Pancreas (tissue), 10 donors: ENCODE data around the gene SLC4A2. TPM values are rescaled to one million over a fixed set of nuclear protein-coding genes. Genes with fewer than 3 reads are reported as not detected.

Experiments
- ATAC-seq, 4 donors: fragments of 200-7000 bp; cut with Tn5 transposase; one replicate each; pipeline versions ENCODE4 v1.8.0 to v1.9.1; 2020; ENCODE audit warnings: mild to moderate bottlenecking in 4 of 4, moderate library complexity in 4 of 4
- DNase-seq, 6 donors: peaks; one replicate each; pipeline ENCODE4 v3.0.0-alpha.2; 2020
- FAIRE-seq: peaks from 2 replicates; lab custom pipeline; 2012; peaks lifted over from hg19 to GRCh38; lab: Jason Lieb, UNC
- H3K27ac ChIP-seq, 4 donors: fragments of 200-600 bp; sonication (generic); 1 replicate in 3 of 4; 2 replicates in 1 of 4; pipeline versions ENCODE4 v1.5.0 to v1.8.0; 2020
- H3K27me3 ChIP-seq, 4 donors: fragments of 200-600 bp; one replicate each; pipeline ENCODE4 v1.8.0; 2021
- H3K36me3 ChIP-seq, 3 donors: fragments of 200-600 bp; sonication (generic) in 1 of 3; one replicate each; pipeline versions ENCODE4 v1.5.0 to v1.8.0; 2020 to 2021
- H3K4me1 ChIP-seq, 3 donors: fragments of 200-600 bp; one replicate each; pipeline ENCODE4 v1.8.0; 2021
- H3K4me3 ChIP-seq, 4 donors: fragments of 200-600 bp; sonication (generic) in 2 of 4; one replicate each; pipeline versions ENCODE4 v1.5.0 to v1.8.0; 2020 to 2021
- H3K9me3 ChIP-seq, 4 donors: fragments of 200-600 bp; one replicate each; pipeline ENCODE4 v1.8.0; 2021
- WGBS, 2 donors: extraction: QIAGEN DNeasy Blood & Tissue Kit; methylation state at CpG; one replicate each; pipeline ENCODE4 v1.1.7; 2013; 5-methylcytosine and 5-hydroxymethylcytosine counted together
- intact Hi-C, 3 donors: fragments of 100-400 bp; cut with DNase I; formaldehyde crosslinking; loops; one replicate each; pipeline versions ENCODE4 v1.11.1 to v1.14.2; 2022
- polyA plus RNA-seq, 2 donors: library from polyadenylated mRNA; stranded (reverse); fragments of 200-250 nt; gene quantifications; one replicate each; pipeline ENCODE4 v1.2.3, GENCODE V29; 2013
- total RNA-seq, 6 donors: library from RNA; stranded (reverse); fragmentation: NEBNext Ultra II Directional in 4 of 6; extraction: Animal tissue kit (Norgen Biotek cat#: 25700) in 4 of 6; gene quantifications; one replicate each; pipeline versions ENCODE4 v1.2.1 to v1.2.4, GENCODE V29; 2021 to 2023
- TF ChIP-seq, protein P1 (sequence below), 4 donors: fragments of 200-600 bp; sonication (generic) in 3 of 4; IDR thresholded peaks; one replicate each; pipeline versions ENCODE4 v1.5.0 to v1.8.0; 2021; ENCODE audit warnings: antibody characterized with exemption in 4 of 4
- donor health status: healthy with polysubstance abuse.
- donor health status: DM: no; HTN: no; CAD: no; lungs with moderate emphysema.
- donor health status: DM: no; HTN: no; CAD: no.
- donor health status: control.
- donor health status: control.
- donor health status: Bipolar disorder and iron deficiency.
- donor health status: DM: yes; HTN: yes; CAD: no.
- donor health status: DM: no; HTN: no; CAD: no.
- donor health status: DM: no; HTN: no; CAD: no.
- donor health status: DM: yes; HTN: yes; CAD: no.

SLC4A2 gene
- total and polyA plus RNA-seq, 8 donors: 69.2 to 211 (median 87.2) TPM

DNA sequence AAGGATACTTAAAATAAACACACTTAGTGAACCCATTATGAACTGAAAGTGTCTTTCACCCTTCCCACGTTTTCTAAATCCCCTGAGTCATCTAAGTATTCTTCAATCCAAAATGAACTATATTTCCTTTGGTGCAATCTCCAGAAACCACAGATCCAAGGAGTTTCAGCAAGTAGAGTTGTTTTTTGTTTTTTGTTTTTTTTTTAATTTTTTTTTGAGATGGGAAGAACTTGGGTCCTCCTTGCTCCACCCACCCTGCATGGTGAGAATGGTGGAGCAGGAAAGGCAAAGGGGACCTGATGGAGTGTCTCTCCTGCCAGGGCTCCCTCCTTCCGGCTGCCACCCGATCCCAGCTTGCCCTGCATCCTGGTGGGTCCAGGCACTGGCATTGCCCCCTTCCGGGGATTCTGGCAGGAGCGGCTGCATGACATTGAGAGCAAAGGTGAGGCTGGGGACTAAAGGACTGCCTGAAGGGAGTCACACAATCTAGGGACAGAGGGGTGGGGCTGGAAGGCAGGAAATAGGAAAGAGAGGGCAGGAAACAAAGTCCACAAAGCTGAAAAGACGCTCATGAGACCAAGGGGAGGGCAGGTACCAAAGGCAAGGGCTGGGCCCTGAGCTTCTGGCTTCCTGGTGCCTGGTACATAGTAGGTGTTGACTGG is 47.2 kb upstream of the SLC4A2 start:
- H3K9me3 ChIP-seq: no peaks in the 10 kb centered on the region
- H3K27ac ChIP-seq: no peak overlapping the region
- FAIRE-seq (no peak), ATAC-seq (no peak), DNase-seq (peak in 1 of 6 donors; percentile 36)
- no peak overlapping the region for H3K4me3 ChIP-seq
- H3K36me3 ChIP-seq: no peaks in the 10 kb centered on the region
- TF ChIP-seq, protein P1, sequence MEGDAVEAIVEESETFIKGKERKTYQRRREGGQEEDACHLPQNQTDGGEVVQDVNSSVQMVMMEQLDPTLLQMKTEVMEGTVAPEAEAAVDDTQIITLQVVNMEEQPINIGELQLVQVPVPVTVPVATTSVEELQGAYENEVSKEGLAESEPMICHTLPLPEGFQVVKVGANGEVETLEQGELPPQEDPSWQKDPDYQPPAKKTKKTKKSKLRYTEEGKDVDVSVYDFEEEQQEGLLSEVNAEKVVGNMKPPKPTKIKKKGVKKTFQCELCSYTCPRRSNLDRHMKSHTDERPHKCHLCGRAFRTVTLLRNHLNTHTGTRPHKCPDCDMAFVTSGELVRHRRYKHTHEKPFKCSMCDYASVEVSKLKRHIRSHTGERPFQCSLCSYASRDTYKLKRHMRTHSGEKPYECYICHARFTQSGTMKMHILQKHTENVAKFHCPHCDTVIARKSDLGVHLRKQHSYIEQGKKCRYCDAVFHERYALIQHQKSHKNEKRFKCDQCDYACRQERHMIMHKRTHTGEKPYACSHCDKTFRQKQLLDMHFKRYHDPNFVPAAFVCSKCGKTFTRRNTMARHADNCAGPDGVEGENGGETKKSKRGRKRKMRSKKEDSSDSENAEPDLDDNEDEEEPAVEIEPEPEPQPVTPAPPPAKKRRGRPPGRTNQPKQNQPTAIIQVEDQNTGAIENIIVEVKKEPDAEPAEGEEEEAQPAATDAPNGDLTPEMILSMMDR (IDR thresholded peaks at IDR 0.05): no peak
- intact Hi-C loops: no loop called here
- peaks cover 0 to 13% (median 0%) of the 10 kb centered on the region in 3 donors for H3K4me1 ChIP-seq
- WGBS, 2 donors: 55 to 59% methylated on average over 6 of the region's 6 CpGs
- H3K27me3 ChIP-seq: peaks cover 0 to 4% (median 0%) of the 10 kb centered on the region in 4 donors

DNA sequence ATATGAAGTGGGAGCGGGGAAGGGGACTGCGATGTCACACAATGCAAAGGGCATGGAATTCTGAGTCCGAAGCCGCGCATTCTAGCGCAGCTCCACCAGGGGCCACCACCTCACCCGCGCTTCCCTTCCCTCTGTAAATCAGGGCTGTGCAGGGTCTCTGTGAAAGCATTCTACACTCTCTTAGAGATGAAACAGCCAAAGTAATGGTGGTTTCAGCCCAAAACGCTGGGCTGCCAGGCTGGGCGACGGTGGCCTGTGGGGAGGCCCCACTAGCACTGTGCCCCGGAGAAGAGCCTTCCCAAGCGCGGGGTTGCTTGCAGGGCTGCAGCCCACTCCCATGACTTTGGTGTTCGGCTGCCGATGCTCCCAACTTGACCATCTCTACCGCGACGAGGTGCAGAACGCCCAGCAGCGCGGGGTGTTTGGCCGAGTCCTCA is 46.5 kb upstream of the SLC4A2 start:
- peak overlapping the region in 1 of 4 donors; percentile 32 for H3K4me3 ChIP-seq
- TF ChIP-seq, protein P1 (IDR thresholded peaks at IDR 0.05): peak in 2 of 4 donors; percentile 21 to 24
- H3K9me3 ChIP-seq: no peaks in the 10 kb centered on the region
- intact Hi-C loops: no loop called here
- H3K27me3 ChIP-seq: peaks cover 0 to 4% (median 0%) of the 10 kb centered on the region in 4 donors
- no peak for FAIRE-seq
- 11 to 14% methylated on average over 23 of the region's 23 CpGs for WGBS, 2 donors
- peak; percentile 31 to 76 (median 58) for ATAC-seq
- peaks cover 0 to 14% (median 0%) of the 10 kb centered on the region in 3 donors for H3K4me1 ChIP-seq
- H3K36me3 ChIP-seq: no peaks in the 10 kb centered on the region
- DNase-seq: peak in 2 of 6 donors; percentile 37 to 44
- H3K27ac ChIP-seq: no peak overlapping the region

DNA sequence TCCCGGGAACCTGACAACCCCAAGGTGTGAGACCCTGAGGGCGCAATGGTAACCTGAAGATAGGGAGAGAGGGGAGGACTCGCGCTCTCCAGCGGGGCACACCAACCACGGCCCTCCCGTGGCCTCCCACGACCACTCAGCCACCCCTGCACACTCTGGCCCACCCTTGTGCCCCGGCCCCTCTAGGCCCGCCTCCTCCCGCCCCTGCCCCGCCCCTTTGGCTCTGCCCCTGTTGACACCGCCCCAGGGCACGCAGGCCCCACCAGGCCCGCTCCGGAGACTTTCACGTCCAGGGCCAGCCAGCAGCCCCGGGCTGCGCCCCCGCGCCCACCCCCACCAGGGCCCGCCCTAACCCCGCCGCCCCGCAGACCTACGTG is 46.0 kb upstream of the SLC4A2 start:
- peak in 1 of 6 donors; percentile 62 for DNase-seq

DNA sequence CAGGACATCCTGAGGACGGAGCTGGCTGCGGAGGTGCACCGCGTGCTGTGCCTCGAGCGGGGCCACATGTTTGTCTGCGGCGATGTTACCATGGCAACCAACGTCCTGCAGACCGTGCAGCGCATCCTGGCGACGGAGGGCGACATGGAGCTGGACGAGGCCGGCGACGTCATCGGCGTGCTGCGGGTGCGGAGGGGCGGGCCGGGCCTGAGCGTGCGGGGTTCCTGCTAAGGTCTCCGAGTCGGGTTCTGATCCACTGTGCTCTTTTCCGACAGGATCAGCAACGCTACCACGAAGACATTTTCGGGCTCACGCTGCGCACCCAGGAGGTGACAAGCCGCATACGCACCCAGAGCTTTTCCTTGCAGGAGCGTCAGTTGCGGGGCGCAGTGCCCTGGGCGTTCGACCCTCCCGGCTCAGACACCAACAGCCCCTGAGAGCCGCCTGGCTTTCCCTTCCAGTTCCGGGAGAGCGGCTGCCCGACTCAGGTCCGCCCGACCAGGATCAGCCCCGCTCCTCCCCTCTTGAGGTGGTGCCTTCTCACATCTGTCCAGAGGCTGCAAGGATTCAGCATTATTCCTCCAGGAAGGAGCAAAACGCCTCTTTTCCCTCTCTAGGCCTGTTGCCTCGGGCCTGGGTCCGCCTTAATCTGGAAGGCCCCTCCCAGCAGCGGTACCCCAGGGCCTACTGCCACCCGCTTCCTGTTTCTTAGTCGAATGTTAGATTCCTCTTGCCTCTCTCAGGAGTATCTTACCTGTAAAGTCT is 45.5 kb upstream of the SLC4A2 start:
- Histone ChIP-seq H3K36me3 (no peaks in the 10 kb centered on the region), H3K27ac (no peak overlapping the region), H3K27me3 (peaks cover 0 to 8% (median 0%) of the 10 kb centered on the region in 4 donors), H3K9me3 (no peaks in the 10 kb centered on the region), H3K4me1 (peaks cover 0 to 20% (median 0%) of the 10 kb centered on the region in 3 donors), H3K4me3 (peak overlapping the region in 1 of 4 donors; percentile 32)
- TF ChIP-seq, protein P1 (IDR thresholded peaks at IDR 0.05): no peak
- peak; percentile 26 to 55 (median 40) for ATAC-seq
- 20 to 21% methylated on average over 48 to 55 of the region's 55 CpGs for WGBS, 2 donors
- peak in 5 of 6 donors; percentile 51 to 85 (median 56) for DNase-seq
- intact Hi-C loops: no loop called here
- no peak for FAIRE-seq

More for the DNA sequence above, 46.0 kb upstream of the SLC4A2 start:
- Histone ChIP-seq H3K9me3 (no peaks in the 10 kb centered on the region), H3K4me1 (peaks cover 0 to 18% (median 0%) of the 10 kb centered on the region in 3 donors), H3K27me3 (peaks cover 0 to 6% (median 0%) of the 10 kb centered on the region in 4 donors), H3K36me3 (no peaks in the 10 kb centered on the region), H3K27ac (no peak overlapping the region), H3K4me3 (peak overlapping the region in 1 of 4 donors; percentile 32)
- 1 to 14% methylated on average over 12 to 26 of the region's 26 CpGs for WGBS, 2 donors
- intact Hi-C loops: no loop called here
- FAIRE-seq (no peak), ATAC-seq (peak; percentile 2 to 23 (median 4))
- TF ChIP-seq, protein P1 (IDR thresholded peaks at IDR 0.05): no peak
